HAP-1 (cell line): ENCODE data around the gene DGKD.
"Not testable (repeated sequence)": the region's sequence is repeated elsewhere in the genome, so short reads cannot be mapped to it uniquely, and the experiment has no call there.

Experiments used
- DNase-seq, 2 experiments: peaks; one replicate each; pipeline ENCODE4 v3.0.0-alpha.2; 2016 to 2020; ENCODE audit warnings: low spot score in 2 of 2
- H3K27me3 ChIP-seq: fragments of 250-450 bp; sonication (Bioruptor Pico); 2 replicates; pipeline ENCODE4 v1.5.1; 2020; ENCODE audit warnings: low read depth, mild to moderate bottlenecking, moderate library complexity
- H3K36me3 ChIP-seq: fragments of 250-450 bp; sonication (Bioruptor Pico); replicated peaks from 2 replicates; pipeline ENCODE4 v1.5.1; 2020; ENCODE audit warnings: mild to moderate bottlenecking
- H3K4me1 ChIP-seq: fragments of 250-450 bp; sonication (Bioruptor Pico); 2 replicates; pipeline ENCODE4 v1.5.1; 2020; ENCODE audit warnings: mild to moderate bottlenecking
- H3K4me3 ChIP-seq: fragments of 250-450 bp; sonication (Bioruptor Pico); 2 replicates; pipeline ENCODE4 v1.5.1; 2020; ENCODE audit warnings: mild to moderate bottlenecking, moderate library complexity
- H3K9me3 ChIP-seq: fragments of 250-450 bp; sonication (Bioruptor Pico); 2 replicates; pipeline ENCODE4 v1.5.1; 2020; ENCODE audit warnings: mild to moderate bottlenecking, moderate library complexity
- in situ Hi-C: fragments of 300-500 bp; cut with MboI; formaldehyde crosslinking; loops from 3 replicates; pipeline ENCODE4 v1.14.3; 2020; ENCODE audit warnings: low sequenced_read_pairs, inconsistent platforms, mixed read lengths

DGKD gene

DNA sequence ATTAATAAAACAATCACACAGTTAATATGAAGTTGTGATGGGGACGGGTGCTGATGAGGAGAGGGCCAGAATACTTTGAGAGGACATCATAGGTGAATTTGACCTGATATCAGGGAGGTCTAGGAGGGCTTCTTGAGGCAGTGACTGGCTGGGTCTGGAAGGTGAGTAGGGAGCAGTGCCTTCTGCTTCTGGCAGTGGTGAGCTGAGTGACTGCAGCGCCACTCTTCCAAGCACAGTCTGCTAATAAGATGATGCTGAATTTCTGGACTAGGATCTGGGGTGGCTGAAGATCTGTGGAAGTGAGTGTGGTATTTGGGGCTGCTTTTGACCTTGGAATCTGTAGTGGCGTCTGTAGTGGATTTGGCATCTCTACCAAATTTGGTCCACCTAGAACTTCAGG is 5.5 kb downstream of the DGKD start:
- H3K9me3 ChIP-seq: no peaks in the 10 kb centered on the region
- H3K36me3 ChIP-seq: peaks cover 15% of the 10 kb centered on the region
- H3K27me3 ChIP-seq: no peaks in the 10 kb centered on the region
- DNase-seq: no peak
- H3K4me1 ChIP-seq: peaks cover 11% of the 10 kb centered on the region; the same call in 1 of the 2 replicates
- in situ Hi-C loops: no loop called here
- H3K4me3 ChIP-seq: no peak overlapping the region

DNA sequence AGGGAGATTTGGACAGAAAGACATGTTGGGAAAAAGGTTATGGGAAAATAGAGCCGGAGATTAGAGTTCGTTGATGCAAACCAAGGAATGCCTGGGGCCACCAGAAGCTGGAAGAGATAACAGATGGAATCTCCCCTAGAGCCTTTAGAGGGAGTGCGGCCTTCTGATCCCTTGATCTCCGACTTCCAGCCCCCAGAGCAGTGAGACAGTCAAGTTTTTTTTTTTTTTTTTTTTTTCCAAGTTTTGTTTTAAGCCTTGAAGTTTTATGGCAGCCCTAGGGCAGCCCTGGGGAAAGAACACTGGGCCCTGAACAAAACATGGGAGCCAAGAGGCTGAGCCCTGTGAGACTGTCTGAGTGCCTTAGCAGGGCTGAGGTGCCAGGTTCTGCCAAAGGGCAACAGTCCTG is 6.5 kb downstream of the DGKD start:
- Histone ChIP-seq H3K36me3 (peaks cover 13% of the 10 kb centered on the region), H3K4me1 (peaks cover 7% of the 10 kb centered on the region; the same call in 1 of the 2 replicates), H3K9me3 (no peaks in the 10 kb centered on the region), H3K27me3 (no peaks in the 10 kb centered on the region), H3K4me3 (no peak overlapping the region)
- in situ Hi-C loops: no loop called here
- DNase-seq: no peak

DNA sequence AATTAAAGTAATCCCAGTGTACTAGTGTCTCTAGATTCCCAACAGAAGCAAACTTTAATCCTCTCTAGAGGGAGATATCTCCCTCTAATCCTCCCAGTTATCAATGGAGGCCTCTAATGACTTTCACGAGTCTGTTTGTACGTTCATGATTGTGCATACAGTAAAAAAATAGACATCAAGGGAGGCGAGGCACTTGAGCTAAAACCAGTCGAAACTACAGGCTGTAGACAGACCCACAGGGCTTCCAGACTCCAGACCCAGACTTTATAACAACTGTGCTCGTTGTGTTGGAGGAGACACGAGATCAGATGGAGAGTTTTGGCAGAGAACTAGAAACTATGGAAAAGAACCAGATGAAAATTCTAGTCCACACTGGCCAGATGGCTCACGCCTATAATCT is 7.0 kb downstream of the DGKD start:
- Histone ChIP-seq H3K36me3 (peaks cover 10% of the 10 kb centered on the region), H3K9me3 (no peaks in the 10 kb centered on the region), H3K4me1 (peaks cover 2% of the 10 kb centered on the region; the same call in 1 of the 2 replicates), H3K4me3 (no peak overlapping the region), H3K27me3 (no peaks in the 10 kb centered on the region)
- in situ Hi-C loops: no loop called here
- no peak for DNase-seq

DNA sequence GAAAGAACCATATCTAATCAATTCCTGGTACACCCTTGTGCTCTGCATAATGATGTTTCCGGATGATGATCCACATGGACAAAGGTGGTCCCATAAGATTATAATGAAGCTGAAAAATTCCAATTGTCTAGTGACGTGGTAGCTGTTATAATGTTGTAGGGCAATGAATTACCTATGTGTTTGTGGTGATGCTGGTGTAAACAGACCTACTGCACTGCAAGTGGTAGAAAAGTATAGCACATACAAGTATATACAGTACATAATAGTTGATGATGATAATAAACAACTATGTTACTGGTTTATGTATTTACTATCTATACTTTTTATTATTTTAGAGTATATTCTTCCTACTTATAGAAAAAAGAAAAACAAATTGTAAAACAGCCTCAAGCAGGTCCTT is 8.4 kb downstream of the DGKD start:
- Histone ChIP-seq H3K36me3 (peaks cover 9% of the 10 kb centered on the region), H3K4me3 (no peak overlapping the region), H3K27me3 (no peaks in the 10 kb centered on the region), H3K9me3 (no peaks in the 10 kb centered on the region), H3K4me1 (no peaks in the 10 kb centered on the region; the same call in 1 of the 2 replicates)
- DNase-seq: no peak
- in situ Hi-C loops: no loop called here

DNA sequence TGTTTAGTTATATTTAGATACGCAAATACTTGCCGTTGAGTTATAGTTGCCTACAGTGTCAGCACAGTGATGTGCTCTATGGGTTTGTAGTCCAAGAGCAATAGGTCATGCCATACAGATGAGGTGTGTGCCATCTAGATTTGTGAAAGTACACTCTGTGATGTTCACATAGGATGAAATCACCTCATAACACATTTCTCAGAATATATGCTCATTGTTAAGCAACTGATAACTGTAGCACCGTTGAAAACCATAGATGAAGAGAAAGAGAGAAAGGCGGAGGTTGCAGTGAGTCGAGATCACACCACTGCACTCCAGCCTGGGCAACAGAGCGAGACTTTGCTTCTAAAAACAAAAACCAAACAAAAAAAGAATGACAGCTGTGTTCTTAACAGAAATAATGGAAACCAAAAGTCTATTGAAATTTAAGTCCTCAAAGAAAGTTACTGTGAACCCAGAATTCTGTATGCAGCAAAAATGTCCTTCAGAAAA is 9.5 kb downstream of the DGKD start:
- no peak overlapping the region for H3K4me3 ChIP-seq
- in situ Hi-C loops: no loop called here
- DNase-seq: no peak
- H3K9me3 ChIP-seq: no peaks in the 10 kb centered on the region
- no peaks in the 10 kb centered on the region for H3K27me3 ChIP-seq
- H3K4me1 ChIP-seq: no peaks in the 10 kb centered on the region
- H3K36me3 ChIP-seq: no peaks in the 10 kb centered on the region; the same call in 1 of the 2 replicates

DNA sequence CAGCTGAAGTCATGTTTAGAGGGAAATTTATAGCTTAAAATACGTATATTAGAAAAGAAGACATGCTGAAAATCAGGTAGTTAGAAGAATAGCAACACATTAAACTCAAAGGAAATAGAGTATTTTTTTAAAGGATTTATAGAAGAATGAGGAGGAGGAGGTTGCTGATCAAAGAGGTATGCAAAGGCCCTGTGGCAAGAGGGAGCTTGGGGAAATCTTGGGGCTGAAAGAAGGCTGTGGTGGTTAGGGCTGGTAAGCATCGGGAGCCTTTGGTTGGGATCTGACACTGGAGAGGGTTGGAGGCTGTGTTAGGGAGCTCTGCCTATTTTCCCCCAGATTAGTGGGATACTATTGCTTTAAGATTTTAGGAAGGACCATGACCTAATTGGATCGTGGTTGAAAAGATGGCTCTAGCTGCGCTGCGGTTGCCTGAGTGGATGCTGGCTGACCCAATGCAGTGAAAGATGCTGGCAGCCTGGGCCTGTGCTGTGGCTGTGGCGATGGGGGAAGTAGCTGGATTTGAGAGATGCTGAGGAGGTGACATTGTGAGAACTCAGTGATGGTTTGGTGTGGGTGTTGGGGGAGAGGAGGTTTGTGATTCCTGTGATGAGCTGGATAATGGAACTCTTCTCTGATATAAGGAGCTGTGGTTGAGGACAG is 11.7 kb downstream of the DGKD start:
- DNase-seq: no peak
- H3K9me3 ChIP-seq: no peaks in the 10 kb centered on the region
- H3K4me1 ChIP-seq: no peaks in the 10 kb centered on the region
- in situ Hi-C loops: no loop called here
- H3K36me3 ChIP-seq: no peaks in the 10 kb centered on the region; the same call in 1 of the 2 replicates
- no peaks in the 10 kb centered on the region for H3K27me3 ChIP-seq
- no peak overlapping the region for H3K4me3 ChIP-seq

DNA sequence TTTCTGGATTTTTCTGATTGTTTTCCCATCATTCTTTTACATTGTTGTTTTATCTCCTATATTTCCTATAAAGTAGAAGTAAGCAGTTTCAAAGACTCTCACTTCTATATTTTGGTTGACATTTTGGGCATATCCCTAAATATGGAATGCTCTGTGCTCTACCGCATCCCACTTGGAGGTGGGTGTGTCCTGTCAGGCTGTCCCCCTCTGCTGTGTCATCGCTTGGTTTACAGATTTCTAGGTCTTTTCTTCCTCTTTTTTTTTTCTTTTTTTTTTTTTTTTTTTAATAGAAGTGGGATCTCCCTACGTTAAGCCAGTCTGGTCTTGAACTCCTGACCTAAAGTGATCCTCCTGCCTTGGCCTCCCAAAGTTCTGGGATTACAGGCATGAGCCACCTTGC is 13.3 kb downstream of the DGKD start:
- Histone ChIP-seq H3K4me1 (peaks cover 3% of the 10 kb centered on the region; the same call in 1 of the 2 replicates), H3K4me3 (no peak overlapping the region), H3K9me3 (no peaks in the 10 kb centered on the region), H3K27me3 (no peaks in the 10 kb centered on the region), H3K36me3 (no peaks in the 10 kb centered on the region; the same call in 1 of the 2 replicates)
- in situ Hi-C loops: no loop called here
- DNase-seq: no peak

DNA sequence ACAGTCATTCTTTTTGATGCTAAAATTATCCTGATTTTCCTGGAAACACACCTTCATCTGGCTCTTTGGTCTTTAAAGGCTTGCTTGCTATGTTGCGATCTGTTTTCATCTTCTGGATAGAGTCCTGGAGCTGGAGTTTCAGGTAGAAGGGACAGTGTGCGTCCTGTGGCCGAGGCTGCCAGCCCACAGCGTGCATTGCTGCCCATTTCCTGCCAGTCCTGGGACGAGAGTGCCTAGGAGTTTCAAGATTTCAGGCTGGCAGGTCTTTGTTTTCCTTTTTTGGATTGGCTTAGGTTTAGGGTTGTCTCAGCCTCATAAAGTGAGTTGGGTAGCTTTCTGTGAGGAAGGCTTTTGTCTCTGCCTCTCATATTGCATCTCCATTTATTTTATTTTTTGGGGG is 14.5 kb downstream of the DGKD start:
- DNase-seq: no peak
- in situ Hi-C loops: no loop called here
- Histone ChIP-seq H3K9me3 (no peaks in the 10 kb centered on the region), H3K36me3 (peaks cover 4% of the 10 kb centered on the region), H3K27me3 (no peaks in the 10 kb centered on the region), H3K4me1 (peaks cover 4% of the 10 kb centered on the region; the same call in 1 of the 2 replicates), H3K4me3 (no peak overlapping the region)

DNA sequence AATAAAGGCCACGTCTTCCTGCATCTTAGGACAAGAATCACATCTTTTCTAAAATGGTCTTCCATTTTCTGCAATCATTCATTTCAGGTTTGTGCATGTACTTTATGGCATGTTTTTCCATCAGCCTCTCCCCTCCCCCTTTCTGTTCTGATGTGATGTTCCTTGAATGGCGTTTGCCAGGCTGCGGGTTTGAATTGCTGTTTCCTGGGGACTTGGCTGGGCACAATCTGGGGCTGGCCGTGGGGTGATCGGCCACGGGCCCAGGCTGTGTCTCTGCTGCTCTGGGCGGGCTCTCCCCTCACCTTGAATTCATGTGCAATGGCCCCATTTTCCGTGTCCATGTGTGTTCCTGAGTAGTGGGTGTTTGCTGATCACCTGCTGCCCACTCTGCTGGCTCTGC is 15.2 kb downstream of the DGKD start:
- in situ Hi-C loops: no loop called here
- H3K4me3 ChIP-seq: no peak overlapping the region

DNA sequence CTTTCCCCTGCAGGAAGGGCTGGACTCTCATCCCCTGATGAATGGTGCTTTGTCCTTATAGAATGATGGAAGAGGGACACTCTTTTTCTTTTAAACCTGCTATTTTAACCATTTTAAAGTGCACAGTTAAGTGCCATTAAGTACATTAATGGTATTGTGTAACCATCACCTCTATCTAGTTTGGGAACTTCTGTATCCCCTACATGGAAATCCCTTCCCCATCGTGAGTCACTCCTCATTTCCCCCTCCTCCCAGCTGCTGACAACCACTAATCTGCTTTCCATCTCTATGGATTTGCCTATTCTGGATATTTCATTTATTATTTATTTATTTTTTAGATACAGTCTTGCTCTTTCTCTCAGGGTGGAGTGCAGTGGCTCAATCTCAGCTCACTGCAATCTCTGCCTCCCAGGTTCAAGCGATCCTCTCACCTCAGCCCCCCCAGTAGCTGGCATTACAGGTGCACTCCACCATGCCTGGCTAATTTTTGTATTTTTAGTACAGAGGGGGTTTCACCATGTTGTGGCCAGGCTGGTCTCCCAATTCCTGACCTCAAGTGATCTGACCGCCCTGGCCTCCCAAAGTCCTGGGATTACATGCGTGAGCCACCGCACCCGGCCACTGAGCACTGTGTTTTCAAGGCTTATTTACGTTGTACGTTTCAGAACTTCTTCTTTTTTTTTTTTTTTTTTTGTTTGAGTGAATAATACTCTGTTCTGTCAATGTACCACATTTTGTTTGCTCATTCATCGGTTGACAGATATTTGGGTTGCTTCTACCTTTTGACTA is 15.8 kb downstream of the DGKD start:
- Histone ChIP-seq H3K27me3 (no peaks in the 10 kb centered on the region), H3K4me1 (peaks cover 4% of the 10 kb centered on the region; the same call in 1 of the 2 replicates), H3K36me3 (peaks cover 4% of the 10 kb centered on the region; the same call in 1 of the 2 replicates), H3K9me3 (no peaks in the 10 kb centered on the region), H3K4me3 (no peak overlapping the region)
- no peak for DNase-seq
- in situ Hi-C loops: no loop called here

More for the DNA sequence above, 15.2 kb downstream of the DGKD start:
- H3K36me3 ChIP-seq: peaks cover 4% of the 10 kb centered on the region; the same call in 1 of the 2 replicates
- H3K4me1 ChIP-seq: peaks cover 4% of the 10 kb centered on the region; the same call in 1 of the 2 replicates
- H3K9me3 ChIP-seq: no peaks in the 10 kb centered on the region
- DNase-seq: no peak
- H3K27me3 ChIP-seq: no peaks in the 10 kb centered on the region

DNA sequence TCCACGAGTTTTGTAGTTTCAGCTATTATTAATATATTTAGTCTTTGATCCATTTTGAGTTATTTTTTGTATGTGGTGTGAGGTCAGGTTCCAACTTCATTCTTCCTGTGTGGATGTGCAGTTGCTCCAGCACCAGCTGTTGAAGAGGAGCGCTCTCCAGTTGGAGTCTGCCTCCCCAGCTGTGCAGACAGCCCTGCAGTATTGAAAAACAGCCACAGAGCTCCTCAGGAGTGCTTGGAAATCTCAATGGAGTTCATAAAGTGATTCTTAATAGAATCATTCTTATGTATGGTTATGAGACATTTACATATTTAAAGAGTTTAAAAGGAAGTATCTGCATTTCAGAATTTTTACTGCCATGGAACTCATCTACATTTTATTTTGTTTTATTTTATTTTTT is 17.3 kb downstream of the DGKD start:
- Histone ChIP-seq H3K36me3 (peaks cover 4% of the 10 kb centered on the region; the same call in 1 of the 2 replicates), H3K4me3 (no peak overlapping the region), H3K27me3 (no peaks in the 10 kb centered on the region), H3K4me1 (peaks cover 4% of the 10 kb centered on the region; the same call in 1 of the 2 replicates), H3K9me3 (no peaks in the 10 kb centered on the region)
- DNase-seq: peak; percentile 23 to 48
- in situ Hi-C loops: no loop called here

DNA sequence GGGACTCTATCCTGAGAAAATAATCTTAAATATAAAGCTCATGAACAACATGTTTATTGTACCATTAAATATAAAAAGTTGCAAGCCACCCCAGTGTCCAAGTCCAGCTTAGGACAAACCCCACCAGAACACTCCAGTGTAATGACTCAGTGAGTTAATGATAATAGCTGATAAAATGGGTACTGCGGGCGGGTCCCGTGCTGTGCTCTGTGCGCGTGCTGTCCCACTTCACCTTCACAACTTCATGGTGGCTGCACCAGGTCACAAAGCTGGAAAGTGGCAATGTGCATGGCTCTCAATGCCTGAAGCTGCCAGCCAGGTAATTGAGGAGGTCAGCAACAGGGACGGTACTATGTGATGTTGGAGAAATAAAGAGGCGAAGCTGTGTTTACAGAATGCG is 18.6 kb downstream of the DGKD start:
- Histone ChIP-seq H3K4me1 (peaks cover 4% of the 10 kb centered on the region; the same call in 1 of the 2 replicates), H3K4me3 (no peak overlapping the region), H3K36me3 (peaks cover 7% of the 10 kb centered on the region; the same call in 1 of the 2 replicates), H3K27me3 (no peaks in the 10 kb centered on the region), H3K9me3 (no peaks in the 10 kb centered on the region)
- no peak for DNase-seq
- in situ Hi-C loops: no loop called here

DNA sequence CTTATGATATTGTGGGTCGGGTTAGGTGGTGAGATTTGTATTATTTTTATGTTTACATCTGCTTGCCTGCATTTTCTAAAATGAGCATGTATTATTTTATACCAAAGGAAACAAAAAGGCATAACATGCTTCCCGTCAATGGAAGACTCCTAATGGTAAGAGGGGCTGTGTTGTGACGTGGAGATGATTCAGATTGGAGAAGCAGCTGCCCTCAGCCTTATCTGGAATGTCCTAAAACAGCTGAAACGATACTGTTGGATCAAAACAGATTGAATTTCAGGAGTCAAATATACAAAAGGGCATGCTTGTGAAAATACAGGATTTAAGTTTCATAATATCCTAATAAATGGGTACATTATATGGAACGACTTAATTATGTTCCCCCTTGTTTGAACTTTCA is 19.0 kb downstream of the DGKD start:
- Histone ChIP-seq H3K4me1 (peaks cover 4% of the 10 kb centered on the region; the same call in 1 of the 2 replicates), H3K4me3 (no peak overlapping the region), H3K9me3 (no peaks in the 10 kb centered on the region), H3K27me3 (no peaks in the 10 kb centered on the region), H3K36me3 (peaks cover 7% of the 10 kb centered on the region; the same call in 1 of the 2 replicates)
- no peak for DNase-seq
- in situ Hi-C loops: no loop called here

DNA sequence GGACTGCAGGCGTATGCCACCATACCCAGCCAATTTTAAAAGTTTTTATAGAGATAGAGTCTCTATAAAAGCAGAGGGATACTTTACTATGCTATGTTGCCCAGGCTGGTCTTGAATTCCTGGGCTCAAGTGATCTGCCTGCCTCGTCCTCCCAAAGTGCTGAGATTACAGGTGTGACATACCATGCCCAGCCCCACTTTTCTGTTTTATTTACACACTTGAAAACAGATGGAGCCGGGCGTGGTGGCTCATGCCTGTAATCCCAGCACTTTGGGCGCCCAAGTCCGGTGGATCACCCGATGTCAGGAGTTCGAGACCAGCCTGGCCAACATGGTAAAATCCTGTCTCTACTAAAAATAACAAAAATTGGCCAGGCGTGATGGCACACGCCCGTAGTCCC is 20.5 kb downstream of the DGKD start:
- in situ Hi-C loops, DNase-seq, H3K4me1 ChIP-seq, H3K36me3 ChIP-seq, H3K27me3 ChIP-seq, H3K4me3 ChIP-seq, H3K9me3 ChIP-seq: not testable (repeated sequence)
